ENCODE results near the gene KPNA1.

- no peak for TF ChIP-seq CTCF (IDR thresholded peaks at IDR 0.05; ENCODE audit: low read depth, low read length, missing input control)
- no peak for TF ChIP-seq TAF1 (conservative IDR thresholded peaks at IDR 0.05)
- TF ChIP-seq GABPA (IDR thresholded peaks at IDR 0.05 in 1 of 2, conservative IDR thresholded peaks at IDR 0.05 in 1 of 2), result no peak
- no peak for TF ChIP-seq RAD21 (IDR thresholded peaks at IDR 0.05)
- TF ChIP-seq JUND (IDR thresholded peaks at IDR 0.05), result no peak
- no peak for TF ChIP-seq EGR1 (IDR thresholded peaks at IDR 0.05; ENCODE audit: low read depth in 2 of 2)
- TF ChIP-seq MAX (IDR thresholded peaks at IDR 0.05), result no peak
- TF ChIP-seq REST (IDR thresholded peaks at IDR 0.05), result no peak
- no peak for TF ChIP-seq ZBTB33 (IDR thresholded peaks at IDR 0.05)
- no peak for TF ChIP-seq YY1 (IDR thresholded peaks at IDR 0.05)
Observed at GRCh38 chr3:122484985-122485384, 29.8 kb downstream of the KPNA1 start.
